GM19023 (cell line): ENCODE results near the gene MEI1.

Source experiments
- ATAC-seq: cut with Tn5 transposase; IDR thresholded peaks from one replicate; pipeline ENCODE4 v1.9.1; 2021; ENCODE audit warnings: mild to moderate bottlenecking, moderate library complexity; ENCODE audit not compliant: unreplicated experiment

MEI1 gene

GRCh38 chr22:41838842-41839618 is 139.7 kb downstream of the MEI1 start:
- ATAC-seq: no peak

- ATAC-seq: no peak
Measured at GRCh38 chr22:41840216-41840615, 140.9 kb downstream of the MEI1 start.

GRCh38 chr22:41841085-41841712 is 141.9 kb downstream of the MEI1 start:
- ATAC-seq: no peak

- no peak for ATAC-seq
Measured at GRCh38 chr22:41842996-41843970, 144.0 kb downstream of the MEI1 start.

- ATAC-seq: no peak
Measured at GRCh38 chr22:41844036-41844435, 144.7 kb downstream of the MEI1 start.

- ATAC-seq: no peak
Measured at GRCh38 chr22:41844513-41844912, 145.2 kb downstream of the MEI1 start.

- ATAC-seq: no peak
Measured at GRCh38 chr22:41845380-41846267, 146.3 kb downstream of the MEI1 start.

GRCh38 chr22:41846268-41846987 is 147.1 kb downstream of the MEI1 start:
- no peak for ATAC-seq

- ATAC-seq: no peak
Measured at GRCh38 chr22:41847300-41847699, 148.0 kb downstream of the MEI1 start.

- no peak for ATAC-seq
Measured at GRCh38 chr22:41848468-41848867, 149.2 kb downstream of the MEI1 start.
